DOHH2 (cell line): Measurements from ENCODE around the gene MATN3.

Experiments used
- H3F3A ChIP-seq: fragments of 200-600 bp; sonication (generic), shearing (Covaris generic); 2 replicates; pipeline ENCODE4 v1.6.0; 2016; ENCODE audit warnings: antibody characterized with exemption, mild to moderate bottlenecking; ENCODE audit not compliant: control insufficient read depth, insufficient read depth
- H3K27ac ChIP-seq: fragments of 200-600 bp; sonication (generic); 2 replicates; pipeline ENCODE4 v1.5.1; 2014; ENCODE audit warnings: low read depth, mild to moderate bottlenecking, low read length, moderate library complexity
- H3K27me3 ChIP-seq: fragments of 200-600 bp; sonication (generic); 2 replicates; pipeline ENCODE4 v1.6.1; 2014; ENCODE audit warnings: mild to moderate bottlenecking, low read length, mixed read lengths; ENCODE audit not compliant: control insufficient read depth
- H3K36me3 ChIP-seq: fragments of 200-600 bp; sonication (generic); 2 replicates; pipeline ENCODE4 v1.6.1; 2014; ENCODE audit warnings: mild to moderate bottlenecking, low read length, moderate library complexity, mixed read lengths; ENCODE audit not compliant: control insufficient read depth
- H3K4me1 ChIP-seq: fragments of 200-600 bp; sonication (generic); 2 replicates; pipeline ENCODE4 v1.6.1; 2014; ENCODE audit warnings: mild to moderate bottlenecking, low read length, mixed read lengths; ENCODE audit not compliant: control insufficient read depth
- H3K4me2 ChIP-seq: fragments of 200-600 bp; sonication (generic); 2 replicates; pipeline ENCODE4 v1.6.0; 2014; ENCODE audit warnings: mild to moderate bottlenecking, low read length, moderate library complexity
- H3K4me3 ChIP-seq: fragments of 200-600 bp; sonication (generic); 2 replicates; pipeline ENCODE4 v1.5.1; 2014; ENCODE audit warnings: mild to moderate bottlenecking, low read length, mixed read lengths
- H3K79me2 ChIP-seq: fragments of 200-600 bp; sonication (generic); 2 replicates; pipeline ENCODE4 v1.6.1; 2014; ENCODE audit warnings: mild to moderate bottlenecking, low read length, mixed read lengths; ENCODE audit not compliant: control insufficient read depth
- H3K9me2 ChIP-seq: fragments of 200-600 bp; sonication (generic); replicated peaks from 2 replicates; pipeline ENCODE4 v1.6.1; 2014; ENCODE audit warnings: mild to moderate bottlenecking, low read length, mixed read lengths; ENCODE audit not compliant: control insufficient read depth
- H3K9me3 ChIP-seq: fragments of 200-600 bp; sonication (generic); 2 replicates; pipeline ENCODE4 v1.6.1; 2014; ENCODE audit warnings: antibody characterized with exemption, low read length, mixed read lengths; ENCODE audit not compliant: control insufficient read depth, insufficient read depth
- H4K20me1 ChIP-seq: fragments of 200-600 bp; sonication (generic); 2 replicates; pipeline ENCODE4 v1.6.0; 2014; ENCODE audit warnings: low read depth, mild to moderate bottlenecking, antibody characterized with exemption, low read length, moderate library complexity; ENCODE audit not compliant: control insufficient read depth, insufficient read depth
- CTCF ChIP-seq: fragments of 200-600 bp; sonication (generic); IDR thresholded peaks from one replicate; pipeline ENCODE4 v1.5.1; 2014; ENCODE audit warnings: antibody characterized with exemption, mild to moderate bottlenecking, low read depth, low read length; ENCODE audit not compliant: poor library complexity, severe bottlenecking
- EZH2phosphoT487 ChIP-seq: fragments of 200-600 bp; sonication (generic); IDR thresholded peaks from 2 replicates; pipeline ENCODE4 v1.6.1; 2017; ENCODE audit warnings: borderline replicate concordance, mild to moderate bottlenecking, antibody characterized with exemption, low read length, moderate library complexity, mixed read lengths

MATN3 gene

GRCh38 chr2:20023688-20024087, 11.2 kb upstream of the MATN3 start:
- H3K4me3 ChIP-seq, result no peak overlapping the region
- H4K20me1 ChIP-seq, result no peaks in the 10 kb centered on the region
- H3K9me3 ChIP-seq, result peaks cover 14% of the 10 kb centered on the region
- no peak overlapping the region for H3K27ac ChIP-seq
- no peaks in the 10 kb centered on the region for H3K27me3 ChIP-seq
- peaks cover 5% of the 10 kb centered on the region for H3K4me1 ChIP-seq
- TF ChIP-seq EZH2phosphoT487, result no peak
- no peak for TF ChIP-seq CTCF
- no peaks in the 10 kb centered on the region for H3F3A ChIP-seq
- H3K4me2 ChIP-seq, result no peak overlapping the region
- H3K79me2 ChIP-seq, result no peaks in the 10 kb centered on the region
- no peaks in the 10 kb centered on the region for H3K9me2 ChIP-seq
- H3K36me3 ChIP-seq, result peaks cover 1% of the 10 kb centered on the region

GRCh38 chr2:20021405-20022009, 9.0 kb upstream of the MATN3 start:
- Histone ChIP-seq H3K36me3 (no peaks in the 10 kb centered on the region), H3K79me2 (no peaks in the 10 kb centered on the region), H3K9me3 (peaks cover 14% of the 10 kb centered on the region), H3K4me2 (no peak overlapping the region), H3K27ac (no peak overlapping the region), H3K4me1 (peaks cover 5% of the 10 kb centered on the region), H3K27me3 (no peaks in the 10 kb centered on the region), H3F3A (no peaks in the 10 kb centered on the region), H3K4me3 (no peak overlapping the region), H4K20me1 (no peaks in the 10 kb centered on the region), H3K9me2 (no peaks in the 10 kb centered on the region)
- TF ChIP-seq EZH2phosphoT487, result no peak

GRCh38 chr2:20019747-20020146, 7.3 kb upstream of the MATN3 start:
- Histone ChIP-seq H3K4me3 (no peak overlapping the region), H3K27ac (no peak overlapping the region), H3K36me3 (no peaks in the 10 kb centered on the region), H3K4me1 (peaks cover 5% of the 10 kb centered on the region), H3K9me2 (no peaks in the 10 kb centered on the region), H3K9me3 (peaks cover 14% of the 10 kb centered on the region), H3F3A (no peaks in the 10 kb centered on the region), H4K20me1 (no peaks in the 10 kb centered on the region), H3K4me2 (no peak overlapping the region), H3K27me3 (0 out of 2 replicates have a peak, but pooled peaks cover 3% of the 10 kb centered on the region), H3K79me2 (no peaks in the 10 kb centered on the region)
- TF ChIP-seq EZH2phosphoT487, result no peak
- no peak for TF ChIP-seq CTCF

GRCh38 chr2:20018601-20019152, 6.2 kb upstream of the MATN3 start:
- peaks cover 7% of the 10 kb centered on the region for H3K27me3 ChIP-seq
- H4K20me1 ChIP-seq, result no peaks in the 10 kb centered on the region
- H3K79me2 ChIP-seq, result no peaks in the 10 kb centered on the region
- H3K9me3 ChIP-seq, result peaks cover 14% of the 10 kb centered on the region
- peaks cover 5% of the 10 kb centered on the region for H3K4me1 ChIP-seq
- H3F3A ChIP-seq, result no peaks in the 10 kb centered on the region
- TF ChIP-seq CTCF, result no peak
- TF ChIP-seq EZH2phosphoT487, result no peak
- H3K27ac ChIP-seq, result no peak overlapping the region
- no peaks in the 10 kb centered on the region for H3K36me3 ChIP-seq
- H3K4me3 ChIP-seq, result no peak overlapping the region
- H3K4me2 ChIP-seq, result no peak overlapping the region
- H3K9me2 ChIP-seq, result no peaks in the 10 kb centered on the region
